ENCODE data around the gene GDPD2. TPM values are rescaled to one million over a fixed set of nuclear protein-coding genes. Genes with fewer than 3 reads are reported as not detected.

The GDPD2 gene
- total and polyA plus RNA-seq, 12 donors, result not detected

DNA sequence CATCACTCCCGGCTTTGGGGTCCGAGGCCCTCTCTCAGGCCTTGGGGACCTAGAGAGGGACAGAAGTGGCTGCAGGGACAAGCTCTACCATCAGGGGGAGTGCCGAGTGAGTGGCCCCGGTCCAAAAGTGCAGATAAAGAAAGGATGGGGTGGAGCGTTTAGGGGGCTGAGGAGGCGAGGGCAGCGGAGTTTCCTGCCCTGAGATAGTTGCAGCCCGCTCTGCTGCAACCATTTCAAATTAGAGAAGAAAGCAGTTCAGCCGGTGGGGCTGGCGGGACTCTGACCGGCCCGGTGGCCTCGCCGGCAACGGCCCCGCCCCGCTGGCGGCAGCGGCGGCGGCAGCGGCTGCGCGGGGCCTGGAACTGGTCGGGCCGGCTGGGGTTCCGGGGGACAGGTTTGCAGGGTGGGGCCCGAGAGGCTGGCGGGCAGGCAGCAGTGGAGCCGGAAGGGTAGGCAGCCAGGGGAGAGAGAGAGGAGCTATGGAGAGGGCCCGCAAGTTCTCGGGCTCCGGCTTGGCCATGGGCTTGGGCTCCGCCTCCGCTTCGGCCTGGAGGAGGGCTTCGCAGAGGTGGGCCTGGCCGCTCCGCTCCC, 29.1 kb downstream of the GDPD2 start:
- no peaks in the 10 kb centered on the region for H3K9me3 ChIP-seq
- H3K4me3 ChIP-seq, result peak overlapping the region; percentile 21 to 63 (median 56)
- peak; percentile 33 to 74 (median 60) for TF ChIP-seq CTCF (IDR thresholded peaks at IDR 0.05)
- WGBS, 2 donors, result 0 to 2% methylated on average over 25 to 34 of the region's 39 CpGs
- peaks cover 0 to 14% (median 0%) of the 10 kb centered on the region in 9 donors for H3K4me1 ChIP-seq
- H3K27ac ChIP-seq, result peak overlapping the region in 9 of 10 donors; percentile 2 to 65 (median 47)
- H3K36me3 ChIP-seq, result no peaks in the 10 kb centered on the region
- DNase-seq (peak; percentile 52 to 57), ATAC-seq (peak in 6 of 8 donors; percentile 30 to 56 (median 40))
- intact Hi-C loops (cut with DNase I), result loop anchor here in 9 of 10 donors (5.0 to 10.0 kb wide), 3 partner anchors 100 to 213 kb away; no protein-coding TSS in a partner anchor
- H3K27me3 ChIP-seq, result peaks cover 0 to 42% (median 0%) of the 10 kb centered on the region in 7 donors

- peaks cover 0 to 44% (median 0%) of the 10 kb centered on the region in 7 donors for H3K27me3 ChIP-seq
- H3K4me3 ChIP-seq, result peak overlapping the region in 8 of 10 donors; percentile 42 to 63 (median 58)
- no peak for TF ChIP-seq CTCF (IDR thresholded peaks at IDR 0.05)
- ATAC-seq, result no peak
- no peaks in the 10 kb centered on the region for H3K9me3 ChIP-seq
- H3K36me3 ChIP-seq, result no peaks in the 10 kb centered on the region
- 61 to 73% methylated on average over 5 of the region's 5 CpGs for WGBS, 2 donors
- DNase-seq, result no peak
- peaks cover 0 to 14% (median 0%) of the 10 kb centered on the region in 9 donors for H3K4me1 ChIP-seq
- intact Hi-C loops (cut with DNase I), result loop anchor here in 9 of 10 donors (5.0 to 10.0 kb wide), 3 partner anchors 99 to 212 kb away; no protein-coding TSS in a partner anchor
- peak overlapping the region in 1 of 10 donors; percentile 47 for H3K27ac ChIP-seq
Observed at GRCh38 chrX:70453024-70453618, 30.0 kb downstream of the GDPD2 start.

- Histone ChIP-seq H3K27ac (peak overlapping the region; percentile 50 to 85 (median 75)), H3K27me3 (peaks cover 0 to 44% (median 0%) of the 10 kb centered on the region in 7 donors), H3K4me1 (peaks cover 0 to 14% (median 0%) of the 10 kb centered on the region in 9 donors), H3K9me3 (no peaks in the 10 kb centered on the region), H3K36me3 (no peaks in the 10 kb centered on the region), H3K4me3 (peak overlapping the region; percentile 35 to 63 (median 54))
- TF ChIP-seq CTCF (IDR thresholded peaks at IDR 0.05), result peak; percentile 49 to 81 (median 74)
- intact Hi-C loops (cut with DNase I), result loop anchor here in 9 of 10 donors (2.0 to 10.0 kb wide), 4 partner anchors 26 to 210 kb away; no protein-coding TSS in a partner anchor
- DNase-seq (peak; percentile 52 to 70), ATAC-seq (peak; percentile 76 to 94 (median 90))
- WGBS, 2 donors, result 10 to 27% methylated on average over 11 to 40 of the region's 48 CpGs
Observed at GRCh38 chrX:70454441-70455365, 31.6 kb downstream of the GDPD2 start.
